HG03280 (cell line): Measurements from ENCODE around the gene PDE2A.

Experiments used
- ATAC-seq: cut with Tn5 transposase; IDR thresholded peaks from one replicate; pipeline ENCODE4 v1.9.1; 2021; ENCODE audit warnings: mild to moderate bottlenecking, moderate library complexity; ENCODE audit not compliant: unreplicated experiment

The PDE2A gene

GRCh38 chr11:72617080-72617762 lies 57.0 kb downstream of the PDE2A start:
- no peak for ATAC-seq

DNA sequence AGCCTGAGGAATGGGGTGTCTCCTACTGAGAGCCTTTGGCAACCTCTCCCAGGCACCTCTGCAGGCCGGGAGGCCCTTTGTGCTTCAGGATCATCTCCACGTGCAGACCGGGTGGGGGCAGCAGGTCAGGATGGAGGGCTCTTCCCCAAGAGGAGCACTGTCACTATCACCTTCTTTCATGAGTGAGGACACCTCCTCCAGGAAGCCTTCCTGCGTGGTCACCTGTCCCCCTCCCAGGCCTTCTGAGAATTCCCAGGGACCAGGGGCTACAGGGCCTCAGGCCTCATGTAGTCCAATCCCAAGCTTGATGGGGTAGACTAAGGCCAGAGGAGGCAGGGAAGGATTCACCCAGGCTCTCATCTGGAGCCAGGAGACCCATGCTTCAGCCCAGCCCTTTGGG lies 57.6 kb downstream of the PDE2A start:
- no peak for ATAC-seq

DNA sequence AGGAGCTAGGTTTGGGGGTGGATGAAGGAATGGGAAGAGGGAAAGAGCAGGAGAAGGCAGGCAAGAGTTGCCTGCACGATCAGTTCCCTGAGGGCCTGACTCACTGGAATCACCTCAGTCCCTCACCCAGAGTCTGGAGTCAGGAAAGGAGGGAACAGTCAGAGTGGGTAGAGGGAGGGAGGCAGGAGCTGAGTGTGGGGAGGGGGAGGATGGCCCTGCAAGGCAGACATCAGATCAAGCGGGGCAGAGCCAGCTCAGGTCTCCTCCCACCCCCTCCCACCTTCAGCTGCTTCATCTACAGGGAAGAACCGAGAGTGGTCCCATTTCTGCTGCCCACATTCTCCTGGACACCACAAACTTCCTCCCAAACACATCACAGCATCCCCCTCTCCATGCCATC lies 58.9 kb downstream of the PDE2A start:
- no peak for ATAC-seq

- ATAC-seq = no peak
Observed at GRCh38 chr11:72614381-72614780, 59.8 kb downstream of the PDE2A start.

DNA sequence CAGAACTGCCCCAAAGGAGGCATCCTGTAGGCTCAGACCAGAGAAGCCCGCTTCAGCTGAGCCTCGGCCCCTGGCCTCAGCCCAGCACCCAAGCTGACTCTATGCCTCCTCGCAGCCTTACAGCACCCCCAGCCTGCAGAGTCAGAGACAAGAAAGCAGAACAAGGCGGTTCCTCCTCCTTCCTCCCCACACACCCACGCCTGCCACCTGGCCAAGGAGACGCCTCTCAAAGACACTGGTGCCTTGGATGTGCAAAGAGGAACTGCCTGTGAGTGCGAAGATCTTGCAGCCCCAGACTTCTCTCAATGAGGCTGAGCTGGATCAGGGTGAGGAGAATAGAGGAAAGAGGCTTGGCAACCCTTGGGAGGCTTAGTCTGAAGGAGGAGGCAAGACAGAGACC lies 60.2 kb downstream of the PDE2A start:
- ATAC-seq = peak; percentile 89

DNA sequence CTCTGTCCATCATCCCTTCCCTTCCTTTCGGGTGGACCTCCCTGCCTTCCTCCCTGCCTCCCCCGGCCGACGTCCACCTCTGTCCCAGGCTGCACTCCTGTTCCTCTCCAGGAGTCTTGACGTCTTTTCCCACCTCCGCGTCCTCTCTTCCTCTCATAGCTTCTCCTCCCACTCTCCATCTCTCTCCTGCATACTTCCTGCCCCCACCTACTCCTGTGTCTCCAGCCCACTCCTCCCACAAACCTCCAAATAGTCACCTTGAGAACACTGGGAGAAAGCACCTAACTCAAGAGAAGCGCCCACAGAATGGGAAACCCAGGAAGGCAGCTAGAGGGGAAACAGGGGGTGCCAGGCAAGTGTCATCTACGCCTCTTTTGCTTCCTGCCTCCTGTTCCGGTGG lies 60.8 kb downstream of the PDE2A start:
- no peak for ATAC-seq

DNA sequence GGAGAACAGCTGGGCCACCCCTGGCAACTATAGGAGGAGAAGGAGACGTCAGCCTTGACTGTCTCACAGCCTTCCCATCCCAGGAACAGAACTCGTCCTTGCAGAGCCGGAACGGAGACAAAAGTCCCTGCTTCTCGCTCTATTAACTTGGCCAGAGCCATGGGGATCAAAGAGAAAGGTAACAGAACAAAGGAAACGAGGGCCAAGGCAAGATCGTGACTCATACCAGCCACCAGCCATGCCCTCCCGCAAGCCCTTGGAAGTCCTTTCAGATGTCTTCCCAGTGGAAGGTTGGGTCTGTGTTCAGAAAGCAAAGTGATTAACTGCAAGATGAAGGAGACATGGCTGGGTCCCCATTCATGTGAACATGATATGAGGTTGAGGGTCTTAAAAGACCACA lies 64.7 kb downstream of the PDE2A start:
- no peak for ATAC-seq

- ATAC-seq = no peak
Observed at GRCh38 chr11:72609045-72609444, 65.2 kb downstream of the PDE2A start.

GRCh38 chr11:72607496-72607895 lies 66.7 kb downstream of the PDE2A start:
- no peak for ATAC-seq

- no peak for ATAC-seq
Observed at GRCh38 chr11:72606748-72607468, 67.3 kb downstream of the PDE2A start.

DNA sequence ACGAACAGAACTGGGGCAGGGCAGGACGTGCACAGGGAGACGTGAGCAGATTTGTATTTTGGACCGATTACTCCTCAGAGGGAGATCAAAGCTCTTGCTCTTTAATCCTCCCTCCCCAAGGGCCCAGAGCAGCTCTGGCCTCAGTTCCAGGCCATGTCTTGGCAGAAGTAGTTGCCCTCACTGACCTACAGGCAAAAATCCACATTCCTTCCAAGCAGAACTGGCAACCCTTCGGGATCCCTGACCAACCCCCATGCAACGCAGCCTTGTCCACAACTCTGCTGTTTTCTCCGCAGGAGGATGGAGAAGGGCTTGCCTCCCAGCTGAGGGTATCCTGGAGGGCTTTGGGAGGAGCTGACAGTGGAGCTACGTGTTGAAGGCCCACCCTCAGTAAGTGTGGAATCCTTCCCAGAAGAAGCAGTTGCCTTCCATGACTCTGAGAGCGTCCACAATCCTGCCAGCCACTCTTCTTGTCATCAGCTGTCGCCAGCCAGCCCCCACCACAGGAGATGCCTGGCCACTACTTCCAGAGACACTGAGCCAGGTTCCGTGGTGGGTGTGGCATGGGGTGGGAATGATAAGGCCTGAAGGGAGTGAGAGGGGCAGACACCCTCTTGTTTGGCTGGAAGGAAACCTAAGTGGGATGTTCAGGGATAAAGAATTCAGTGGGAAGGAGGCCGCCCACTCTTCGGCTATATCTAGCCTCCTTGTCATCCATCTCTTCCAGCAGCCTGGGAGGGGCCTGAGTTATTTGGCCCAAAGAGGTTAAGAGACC lies 68.1 kb downstream of the PDE2A start:
- ATAC-seq = no peak

DNA sequence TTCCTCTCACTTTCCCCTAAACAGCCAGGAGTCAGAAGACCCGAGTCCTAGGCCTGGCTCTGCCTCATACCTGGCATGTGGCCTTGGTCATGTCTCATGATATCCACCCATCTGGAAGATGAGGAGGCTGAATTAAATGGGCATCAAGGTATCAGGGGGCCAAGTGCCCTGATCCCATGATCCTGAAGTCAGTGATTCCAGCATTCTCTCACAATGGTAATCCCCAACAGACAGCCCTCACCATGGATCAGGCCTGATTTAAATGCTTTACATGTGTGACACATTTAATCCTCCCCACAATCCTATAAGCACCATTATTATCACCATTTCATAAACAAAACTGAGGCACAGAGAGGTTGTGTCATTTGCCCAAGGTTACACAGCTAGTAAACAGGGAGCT lies 70.0 kb downstream of the PDE2A start:
- no peak for ATAC-seq

- ATAC-seq = no peak
Observed at GRCh38 chr11:72602250-72602904, 71.8 kb downstream of the PDE2A start.

DNA sequence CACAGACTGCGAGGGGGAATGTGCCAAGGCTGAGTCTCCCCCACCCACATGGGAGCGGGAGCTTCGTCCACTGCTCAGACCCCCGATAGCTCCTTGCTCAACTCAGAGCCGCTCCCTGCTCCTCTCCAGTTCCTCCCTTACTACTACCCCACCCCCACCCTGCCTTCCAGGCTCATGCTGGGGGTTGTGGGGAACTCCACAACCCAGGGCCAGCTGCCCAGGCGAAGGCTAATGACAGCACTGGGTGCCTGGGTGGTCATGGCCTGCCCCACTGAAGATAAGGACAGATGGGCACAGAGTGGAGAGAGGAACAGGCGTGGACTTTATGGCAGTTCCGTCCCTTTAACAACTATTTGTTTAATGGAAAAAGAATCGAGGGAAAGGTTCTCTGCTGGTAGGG lies 73.7 kb downstream of the PDE2A start:
- ATAC-seq = no peak

DNA sequence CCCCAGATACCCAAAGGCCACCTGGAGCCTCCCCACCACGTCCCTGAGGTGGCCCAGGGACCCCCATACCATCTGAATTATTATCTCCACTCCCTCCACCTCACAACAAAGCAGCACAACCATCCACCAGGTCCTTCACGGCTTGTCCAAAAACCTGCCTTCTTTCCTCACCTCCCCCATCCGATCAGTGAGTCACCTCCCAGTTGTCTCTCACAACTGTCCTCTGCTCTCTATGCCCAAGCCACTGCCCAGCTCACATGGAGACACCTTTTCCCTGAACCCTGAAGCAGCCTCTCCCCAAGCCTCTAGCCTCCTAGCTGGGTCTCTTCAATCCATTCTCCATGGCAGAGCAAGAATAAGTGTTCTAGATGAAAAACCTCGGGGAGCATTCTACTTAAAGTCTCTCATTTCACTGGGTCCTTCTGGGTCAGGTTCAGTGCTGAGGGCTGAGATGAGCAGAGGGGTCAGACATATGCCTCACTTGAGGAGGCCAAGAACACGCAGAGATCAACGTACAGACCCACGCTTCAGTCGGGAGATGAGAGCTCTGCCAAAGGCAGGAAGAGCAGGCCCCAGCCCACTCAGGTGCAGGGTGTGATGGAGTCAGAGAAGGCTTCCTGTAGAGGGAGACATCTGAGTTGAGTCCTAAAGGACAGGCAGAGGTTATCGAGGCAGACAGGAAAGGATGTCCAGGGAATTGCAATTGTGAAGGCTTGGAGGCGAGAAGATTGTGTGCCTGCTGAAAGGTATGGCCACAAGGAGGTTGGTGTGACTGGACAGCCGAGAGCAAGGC lies 74.7 kb downstream of the PDE2A start:
- no peak for ATAC-seq

DNA sequence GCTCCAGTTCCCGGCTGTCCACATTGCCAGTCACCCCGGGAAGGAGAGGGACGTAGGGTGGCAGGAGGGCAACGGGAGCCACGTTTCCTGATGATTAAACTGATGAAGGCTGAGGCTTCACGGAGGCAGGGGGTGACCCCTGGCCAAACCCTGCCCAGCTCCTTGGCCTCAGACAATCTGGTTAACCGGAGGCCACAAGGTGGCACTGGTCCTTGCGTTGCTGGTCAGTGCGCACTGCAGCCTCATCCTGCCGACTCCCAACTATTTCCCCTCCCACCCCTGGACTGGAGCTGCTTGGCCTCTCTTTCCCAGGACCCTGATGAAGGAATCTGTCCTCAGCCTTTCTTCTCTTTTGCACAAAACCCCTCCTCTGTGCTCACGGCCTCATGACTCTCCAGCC lies 75.3 kb downstream of the PDE2A start:
- ATAC-seq = no peak

- ATAC-seq = no peak
Observed at GRCh38 chr11:72598466-72598865, 75.8 kb downstream of the PDE2A start.

GRCh38 chr11:72597721-72598120 lies 76.5 kb downstream of the PDE2A start:
- no peak for ATAC-seq

GRCh38 chr11:72595292-72595684 lies 78.9 kb downstream of the PDE2A start:
- ATAC-seq = no peak

DNA sequence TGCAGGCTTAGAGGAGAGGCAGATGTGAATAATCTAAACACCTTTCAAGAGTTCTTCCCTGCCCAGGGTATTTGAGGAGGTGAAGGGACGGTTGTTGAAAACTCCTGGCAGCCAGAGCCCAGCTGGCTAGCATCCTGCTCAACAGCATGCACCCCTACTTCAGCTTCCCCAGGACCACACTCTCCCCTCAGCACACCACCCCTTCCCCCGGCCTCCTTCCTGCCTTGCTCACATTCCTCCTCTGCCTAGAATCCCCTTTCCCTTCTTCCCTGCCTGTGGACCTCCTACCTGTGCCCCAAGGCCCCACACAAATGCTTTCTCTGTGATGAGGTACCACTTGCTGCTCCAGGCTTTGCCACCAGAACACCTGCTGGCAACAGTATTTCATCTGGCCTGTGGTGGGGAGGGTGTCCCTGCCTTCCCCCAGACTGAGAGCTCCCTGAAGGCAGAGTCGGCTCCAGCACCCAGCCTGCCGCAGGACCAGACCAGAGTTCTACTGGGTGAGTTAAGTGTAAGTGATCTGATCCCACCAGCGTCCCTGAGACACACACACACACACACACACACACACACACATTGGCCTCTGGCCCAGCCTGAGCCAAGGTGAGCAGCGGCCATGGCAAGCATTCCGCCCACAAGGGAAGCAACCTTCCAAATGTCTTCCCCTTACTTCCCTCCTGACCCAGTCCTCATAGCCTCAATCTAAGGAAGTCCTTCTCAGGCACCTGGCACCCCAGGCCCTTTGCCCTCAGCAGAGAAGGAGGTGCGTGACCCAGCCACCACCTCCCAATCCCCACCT lies 79.5 kb downstream of the PDE2A start:
- ATAC-seq = no peak
